ENCODE measurements around the gene CYB561. TPM values are rescaled to one million over a fixed set of nuclear protein-coding genes. Genes with fewer than 3 reads are reported as not detected.
"Not testable (repeated sequence)": the region's sequence is repeated elsewhere in the genome, so short reads cannot be mapped to it uniquely, and the experiment has no call there.

The CYB561 gene
- total RNA-seq, 1 experiment from 2014 or later = 42.8 TPM

- no peak for DNase-seq
- H3K4me3 ChIP-seq = no peak overlapping the region
- no peaks in the 10 kb centered on the region for H3K9me3 ChIP-seq
- H3K36me3 ChIP-seq = no peaks in the 10 kb centered on the region
- peaks cover 3% of the 10 kb centered on the region; the same call in 1 of the 2 replicates for H3K27me3 ChIP-seq
These were observed 36.4 kb upstream of the CYB561 start for GRCh38 chr17:63482509-63482908.

- no peak for DNase-seq
- Histone ChIP-seq H3K27me3 (peaks cover 5% of the 10 kb centered on the region; the same call in 1 of the 2 replicates), H3K4me3 (no peak overlapping the region), H3K36me3 (no peaks in the 10 kb centered on the region), H3K9me3 (no peaks in the 10 kb centered on the region)
These were observed 35.4 kb upstream of the CYB561 start for GRCh38 chr17:63481488-63481870.

- peaks cover 5% of the 10 kb centered on the region; the same call in 1 of the 2 replicates for H3K27me3 ChIP-seq
- no peaks in the 10 kb centered on the region for H3K36me3 ChIP-seq
- no peak overlapping the region for H3K4me3 ChIP-seq
- DNase-seq = no peak
- H3K9me3 ChIP-seq = no peaks in the 10 kb centered on the region
These were observed 34.9 kb upstream of the CYB561 start for GRCh38 chr17:63480826-63481487.

GRCh38 chr17:63480192-63480784 is 34.2 kb upstream of the CYB561 start:
- H3K36me3 ChIP-seq = no peaks in the 10 kb centered on the region
- H3K4me3 ChIP-seq = no peak overlapping the region
- DNase-seq = no peak

GRCh38 chr17:63479495-63480184 is 33.5 kb upstream of the CYB561 start:
- H3K36me3 ChIP-seq = no peaks in the 10 kb centered on the region
- H3K27me3 ChIP-seq = peaks cover 5% of the 10 kb centered on the region; the same call in 1 of the 2 replicates
- no peak for DNase-seq
- no peaks in the 10 kb centered on the region for H3K9me3 ChIP-seq
- H3K4me3 ChIP-seq = no peak overlapping the region

More at GRCh38 chr17:63480192-63480784, 34.2 kb upstream of the CYB561 start:
- no peaks in the 10 kb centered on the region for H3K9me3 ChIP-seq
- peaks cover 5% of the 10 kb centered on the region; the same call in 1 of the 2 replicates for H3K27me3 ChIP-seq

- no peaks in the 10 kb centered on the region for H3K9me3 ChIP-seq
These were observed 32.8 kb upstream of the CYB561 start for GRCh38 chr17:63478814-63479494.

GRCh38 chr17:63477480-63478440 is 31.7 kb upstream of the CYB561 start:
- no peaks in the 10 kb centered on the region for H3K36me3 ChIP-seq
- no peaks in the 10 kb centered on the region for H3K9me3 ChIP-seq
- peaks cover 5% of the 10 kb centered on the region; the same call in 1 of the 2 replicates for H3K27me3 ChIP-seq
- no peak overlapping the region for H3K4me3 ChIP-seq
- no peak for DNase-seq

More at GRCh38 chr17:63478814-63479494, 32.8 kb upstream of the CYB561 start:
- Histone ChIP-seq H3K27me3 (peaks cover 5% of the 10 kb centered on the region; the same call in 1 of the 2 replicates), H3K4me3 (no peak overlapping the region), H3K36me3 (no peaks in the 10 kb centered on the region)
- peak; percentile 89 for DNase-seq

GRCh38 chr17:63476854-63477479 is 30.9 kb upstream of the CYB561 start, which contains the start of gene ACE:
TSS of gene ACE (plus strand) at chr17:63477061. CDS start at chr17:63477095, 34 bp downstream.
- peak; percentile 41 for DNase-seq
- Histone ChIP-seq H3K4me3 (peak within 1 kb of the TSS; percentile 34), H3K36me3 (no peaks in the 10 kb centered on the region), H3K9me3 (no peaks in the 10 kb centered on the region), H3K27me3 (peaks cover 6% of the 10 kb centered on the region; the same call in 1 of the 2 replicates)

- no peak for DNase-seq
- Histone ChIP-seq H3K9me3 (no peaks in the 10 kb centered on the region), H3K4me3 (no peak overlapping the region; the same call in 1 of the 2 replicates)
These were observed 30.4 kb upstream of the CYB561 start for GRCh38 chr17:63476459-63476853.

GRCh38 chr17:63475491-63476412 is 29.6 kb upstream of the CYB561 start:
- no peak for DNase-seq
- H3K27me3 ChIP-seq = peaks cover 14% of the 10 kb centered on the region; the same call in 1 of the 2 replicates
- no peaks in the 10 kb centered on the region for H3K9me3 ChIP-seq
- H3K4me3 ChIP-seq = no peak overlapping the region
- no peaks in the 10 kb centered on the region for H3K36me3 ChIP-seq

More at GRCh38 chr17:63476459-63476853, 30.4 kb upstream of the CYB561 start:
- Histone ChIP-seq H3K27me3 (peaks cover 11% of the 10 kb centered on the region; the same call in 1 of the 2 replicates), H3K36me3 (no peaks in the 10 kb centered on the region)

- Histone ChIP-seq H3K36me3 (no peaks in the 10 kb centered on the region), H3K4me3 (no peak overlapping the region), H3K27me3 (peaks cover 14% of the 10 kb centered on the region; the same call in 1 of the 2 replicates), H3K9me3 (no peaks in the 10 kb centered on the region)
- no peak for DNase-seq
These were observed 28.7 kb upstream of the CYB561 start for GRCh38 chr17:63474586-63475460.

- DNase-seq = no peak
- Histone ChIP-seq H3K27me3 (peaks cover 14% of the 10 kb centered on the region; the same call in 1 of the 2 replicates), H3K36me3 (no peaks in the 10 kb centered on the region), H3K9me3 (no peaks in the 10 kb centered on the region), H3K4me3 (no peak overlapping the region)
These were observed 28.1 kb upstream of the CYB561 start for GRCh38 chr17:63474174-63474573.

GRCh38 chr17:63468099-63468498 is 22.0 kb upstream of the CYB561 start:
- not testable (repeated sequence) for H3K9me3 ChIP-seq, DNase-seq

More at GRCh38 chr17:63468099-63468498, 22.0 kb upstream of the CYB561 start:
- H3K36me3 ChIP-seq, H3K4me3 ChIP-seq, H3K27me3 ChIP-seq: not testable (repeated sequence)
